Measurements from ENCODE around the gene CES2.
"Not testable (repeated sequence)": the region's sequence is repeated elsewhere in the genome, so short reads cannot be mapped to it uniquely, and the experiment has no call there.

Gene CES2

DNA sequence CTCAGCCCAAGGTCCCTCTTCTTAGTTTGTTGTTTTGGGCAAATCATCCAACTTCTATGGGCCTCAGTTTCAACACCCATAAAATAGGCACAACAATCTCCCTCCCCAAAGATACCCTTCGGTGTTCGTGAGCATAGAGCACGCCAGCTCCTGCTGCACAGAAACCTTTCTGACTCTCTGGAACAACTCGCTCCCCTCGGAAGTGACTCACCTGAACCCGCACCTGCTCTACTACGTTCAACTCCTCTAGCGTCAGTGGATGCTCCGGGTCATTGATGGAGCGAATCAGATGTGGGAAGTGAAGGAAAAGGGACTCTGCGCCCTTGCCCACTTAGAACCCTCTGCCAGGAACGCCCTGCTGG, 1.6 kb upstream of the CES2 start:
- Mint-ChIP-seq H3K27ac (peak overlapping the region; percentile 86 to 95 (median 93)), H3K36me3 (ENCODE audit: low read depth) (peaks cover 17% of the 10 kb centered on the region), H3K9me3 (no peaks in the 10 kb centered on the region), H3K4me1 (peaks cover 29% of the 10 kb centered on the region), H3K27me3 (ENCODE audit: low read depth) (no peaks in the 10 kb centered on the region), H3K4me3 (peak overlapping the region; percentile 94 to 99 (median 99))
- TF ChIP-seq, protein P1, sequence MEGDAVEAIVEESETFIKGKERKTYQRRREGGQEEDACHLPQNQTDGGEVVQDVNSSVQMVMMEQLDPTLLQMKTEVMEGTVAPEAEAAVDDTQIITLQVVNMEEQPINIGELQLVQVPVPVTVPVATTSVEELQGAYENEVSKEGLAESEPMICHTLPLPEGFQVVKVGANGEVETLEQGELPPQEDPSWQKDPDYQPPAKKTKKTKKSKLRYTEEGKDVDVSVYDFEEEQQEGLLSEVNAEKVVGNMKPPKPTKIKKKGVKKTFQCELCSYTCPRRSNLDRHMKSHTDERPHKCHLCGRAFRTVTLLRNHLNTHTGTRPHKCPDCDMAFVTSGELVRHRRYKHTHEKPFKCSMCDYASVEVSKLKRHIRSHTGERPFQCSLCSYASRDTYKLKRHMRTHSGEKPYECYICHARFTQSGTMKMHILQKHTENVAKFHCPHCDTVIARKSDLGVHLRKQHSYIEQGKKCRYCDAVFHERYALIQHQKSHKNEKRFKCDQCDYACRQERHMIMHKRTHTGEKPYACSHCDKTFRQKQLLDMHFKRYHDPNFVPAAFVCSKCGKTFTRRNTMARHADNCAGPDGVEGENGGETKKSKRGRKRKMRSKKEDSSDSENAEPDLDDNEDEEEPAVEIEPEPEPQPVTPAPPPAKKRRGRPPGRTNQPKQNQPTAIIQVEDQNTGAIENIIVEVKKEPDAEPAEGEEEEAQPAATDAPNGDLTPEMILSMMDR (IDR thresholded peaks at IDR 0.05; ENCODE audit: unreplicated experiment in 3 of 3), result no peak

DNA sequence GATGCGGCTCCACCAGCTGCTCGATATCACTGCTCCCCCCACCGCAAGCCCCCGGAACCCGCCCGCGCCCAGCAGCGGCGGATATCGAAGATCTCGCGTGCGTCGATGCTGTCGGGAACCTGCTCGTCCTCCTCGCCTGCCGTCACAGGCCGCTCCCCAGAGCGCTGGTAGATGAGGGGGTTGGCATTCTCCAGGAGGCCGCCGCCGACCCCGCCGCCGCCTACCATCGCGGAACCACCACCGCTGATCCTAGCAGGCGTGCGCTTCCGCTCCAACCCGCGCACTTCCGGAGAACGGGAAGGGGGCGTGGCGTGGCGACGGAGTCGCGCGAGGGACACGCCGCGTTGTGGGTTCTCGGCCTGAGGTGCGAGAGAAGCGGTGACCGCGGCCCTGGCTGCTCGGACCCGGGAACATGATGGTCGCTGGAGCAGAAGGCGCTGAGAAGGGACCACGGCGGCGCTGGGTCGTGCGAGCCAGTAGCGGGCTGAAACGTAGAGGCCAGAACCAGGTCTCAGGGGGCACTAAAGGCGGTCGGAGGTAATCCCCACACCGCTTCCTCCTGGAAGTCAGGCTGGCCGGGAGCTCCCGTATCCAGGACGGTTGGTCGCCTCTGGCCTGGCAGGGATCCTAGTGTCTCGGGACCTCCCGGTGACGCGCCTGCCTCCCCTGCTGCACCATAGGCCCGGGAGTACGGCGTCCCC, 1.0 kb upstream of the CES2 start, which contains the start of gene CIAO2B:
TSS of gene CIAO2B (minus strand) at position 265 of the 701 bp plus-strand sequence. CDS start at position 227, 38 bp downstream.
- H3K9me3 Mint-ChIP-seq, result no peaks in the 10 kb centered on the region
- peaks cover 29% of the 10 kb centered on the region for H3K4me1 Mint-ChIP-seq
- peak within 1 kb of the TSS; percentile 94 to 99 (median 99) for H3K4me3 Mint-ChIP-seq
- H3K27me3 Mint-ChIP-seq (ENCODE audit: low read depth), result no peaks in the 10 kb centered on the region
- peaks cover 17% of the 10 kb centered on the region for H3K36me3 Mint-ChIP-seq (ENCODE audit: low read depth)
- H3K27ac Mint-ChIP-seq, result peak within 1 kb of the TSS; percentile 86 to 95 (median 93)
- TF ChIP-seq, protein P1 (IDR thresholded peaks at IDR 0.05; ENCODE audit: unreplicated experiment in 3 of 3), result no peak

DNA sequence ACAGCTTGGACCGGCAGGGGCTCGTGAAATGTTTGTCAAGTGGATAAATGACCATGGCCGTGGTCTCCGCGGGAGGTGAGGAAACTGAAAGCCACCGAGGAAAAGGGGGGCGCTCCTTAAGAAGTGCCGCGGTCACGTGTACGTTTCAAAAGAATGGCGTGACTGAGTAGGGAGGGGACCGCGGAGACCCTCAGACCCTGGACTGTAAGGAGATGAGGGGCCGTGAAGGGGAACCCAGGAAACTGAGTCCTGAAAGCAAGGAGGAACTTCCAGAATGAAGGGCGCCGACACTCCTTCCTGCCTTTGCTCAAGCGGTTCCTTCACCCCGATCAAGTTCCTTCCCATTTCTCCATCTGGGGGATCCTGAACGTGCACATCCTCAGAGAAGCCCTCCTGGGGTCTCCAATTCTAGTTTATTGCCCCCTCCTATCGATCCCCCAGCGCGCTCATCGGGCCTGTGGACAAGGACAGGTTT, 440 bp upstream of the CES2 start:
- H3K27me3 Mint-ChIP-seq (ENCODE audit: low read depth); H3K9me3 Mint-ChIP-seq: not testable (repeated sequence)
- peak overlapping the region; percentile 94 to 99 (median 99) for H3K4me3 Mint-ChIP-seq
- peaks cover 29% of the 10 kb centered on the region for H3K4me1 Mint-ChIP-seq
- H3K27ac Mint-ChIP-seq, result peak overlapping the region; percentile 86 to 95 (median 93)
- peaks cover 20% of the 10 kb centered on the region for H3K36me3 Mint-ChIP-seq (ENCODE audit: low read depth)

- Mint-ChIP-seq H3K9me3 (no peaks in the 10 kb centered on the region), H3K36me3 (ENCODE audit: low read depth) (peaks cover 23% of the 10 kb centered on the region), H3K4me1 (peaks cover 29% of the 10 kb centered on the region), H3K27ac (no peak overlapping the region), H3K4me3 (peak overlapping the region; percentile 94 to 99 (median 99)), H3K27me3 (ENCODE audit: low read depth) (no peaks in the 10 kb centered on the region)
- TF ChIP-seq, protein P1 (IDR thresholded peaks at IDR 0.05; ENCODE audit: unreplicated experiment in 3 of 3), result no peak
Measured at GRCh38 chr16:66936462-66936861, 1.1 kb downstream of the CES2 start.

DNA sequence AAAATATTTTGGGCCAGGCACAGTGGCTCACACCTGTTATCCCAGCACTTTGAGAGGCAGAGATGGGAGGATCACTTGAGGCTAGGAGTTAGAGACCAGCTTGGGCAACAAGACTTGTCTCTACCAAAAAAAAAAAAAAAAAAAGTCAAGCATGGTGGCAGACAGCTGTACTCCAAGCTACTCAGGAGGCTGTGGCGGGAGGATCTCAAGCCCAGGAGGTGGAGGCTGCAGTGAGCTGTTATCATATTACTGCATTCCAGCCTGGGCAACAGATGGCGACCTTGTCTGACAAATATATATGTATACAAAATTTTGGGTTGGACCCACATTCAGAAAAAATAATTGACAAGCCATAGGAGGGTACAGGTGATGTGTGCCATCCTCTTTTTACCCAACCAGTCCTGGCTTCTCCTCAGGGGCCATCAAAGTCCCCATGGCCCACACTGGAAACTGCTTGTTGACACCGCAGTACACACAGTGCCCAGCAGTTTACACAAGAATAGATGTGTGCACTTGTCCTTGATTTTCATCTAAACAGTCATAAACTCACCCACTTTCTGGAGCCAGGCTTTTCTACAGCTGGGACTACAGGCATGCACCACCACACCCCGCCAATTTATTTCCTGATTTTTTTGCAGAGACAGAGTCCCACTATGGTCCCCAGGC, 1.7 kb downstream of the CES2 start:
- no peaks in the 10 kb centered on the region for H3K9me3 Mint-ChIP-seq
- peak overlapping the region; percentile 94 to 99 (median 99) for H3K4me3 Mint-ChIP-seq
- no peaks in the 10 kb centered on the region for H3K27me3 Mint-ChIP-seq (ENCODE audit: low read depth)
- TF ChIP-seq, protein P1 (IDR thresholded peaks at IDR 0.05; ENCODE audit: unreplicated experiment in 3 of 3), result no peak
- H3K4me1 Mint-ChIP-seq, result peaks cover 29% of the 10 kb centered on the region
- peaks cover 24% of the 10 kb centered on the region for H3K36me3 Mint-ChIP-seq (ENCODE audit: low read depth)
- H3K27ac Mint-ChIP-seq, result no peak overlapping the region

DNA sequence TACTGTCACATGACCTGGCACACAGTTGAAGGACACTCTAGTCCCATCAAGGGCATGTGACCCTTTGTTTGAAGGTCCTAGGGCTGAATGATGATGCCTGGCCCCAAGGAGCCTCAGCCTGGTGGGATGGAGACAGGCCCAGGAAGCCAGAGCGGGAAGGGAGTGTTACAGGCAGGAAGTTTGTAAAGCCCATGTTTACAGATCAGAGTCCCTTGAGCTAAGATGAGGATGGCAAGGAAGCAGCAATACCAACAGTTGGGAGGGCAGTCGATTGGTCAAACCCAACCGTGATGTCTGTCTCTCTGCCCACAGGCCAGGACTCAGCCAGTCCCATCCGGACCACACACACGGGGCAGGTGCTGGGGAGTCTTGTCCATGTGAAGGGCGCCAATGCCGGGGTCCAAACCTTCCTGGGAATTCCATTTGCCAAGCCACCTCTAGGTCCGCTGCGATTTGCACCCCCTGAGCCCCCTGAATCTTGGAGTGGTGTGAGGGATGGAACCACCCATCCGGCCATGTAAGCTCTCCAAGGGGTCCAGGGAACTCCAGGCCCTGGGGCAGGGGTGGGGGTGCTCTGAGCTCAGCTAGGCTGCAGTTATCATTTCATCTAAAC, 2.5 kb downstream of the CES2 start:
- Mint-ChIP-seq H3K4me3 (peak overlapping the region; percentile 60 to 99 (median 94)), H3K27ac (no peak overlapping the region), H3K36me3 (ENCODE audit: low read depth) (peaks cover 30% of the 10 kb centered on the region), H3K9me3 (no peaks in the 10 kb centered on the region), H3K27me3 (ENCODE audit: low read depth) (no peaks in the 10 kb centered on the region), H3K4me1 (peaks cover 29% of the 10 kb centered on the region)
- TF ChIP-seq, protein P1 (IDR thresholded peaks at IDR 0.05; ENCODE audit: unreplicated experiment in 3 of 3), result no peak

Measured in nephron (organoid).